Ishikawa (cell line): Measurements from ENCODE around the gene LSAMP.

Source experiments
- CEBPB ChIP-seq: IDR thresholded peaks from 2 replicates; pipeline ENCODE4 v1.6.1; 2012
- CREB1 ChIP-seq: IDR thresholded peaks from 2 replicates; pipeline ENCODE4 v1.6.1; 2012; ENCODE audit warnings: low read depth
- EGR1 ChIP-seq: IDR thresholded peaks from 2 replicates; pipeline ENCODE4 v1.6.1; 2012
- EP300 ChIP-seq: IDR thresholded peaks from 2 replicates; pipeline ENCODE4 v1.6.1; 2012; ENCODE audit warnings: borderline replicate concordance
- FOXM1 ChIP-seq: IDR thresholded peaks from 2 replicates; pipeline ENCODE4 v1.6.1; 2012; ENCODE audit warnings: low read depth, borderline replicate concordance
- MAX ChIP-seq: IDR thresholded peaks from 2 replicates; pipeline ENCODE4 v1.6.1; 2012
- NFIC ChIP-seq: IDR thresholded peaks from 2 replicates; pipeline ENCODE4 v1.6.1; 2012
- RAD21 ChIP-seq: IDR thresholded peaks from 2 replicates; pipeline ENCODE4 v1.6.1; 2012; ENCODE audit warnings: low read depth
- REST ChIP-seq: IDR thresholded peaks from 2 replicates; pipeline ENCODE4 v1.6.1; 2012; ENCODE audit warnings: low read depth, mild to moderate bottlenecking
- TAF1 ChIP-seq: IDR thresholded peaks from 2 replicates; pipeline ENCODE4 v1.6.1; 2012; ENCODE audit warnings: low read depth, mild to moderate bottlenecking
- TCF12 ChIP-seq: IDR thresholded peaks from 2 replicates; pipeline ENCODE4 v1.6.1; 2012; ENCODE audit warnings: low read depth
- TEAD4 ChIP-seq: IDR thresholded peaks from 2 replicates; pipeline ENCODE4 v1.6.1; 2012
- YY1 ChIP-seq: IDR thresholded peaks from 2 replicates; pipeline ENCODE4 v1.6.1; 2012; ENCODE audit warnings: low read depth
- ZBTB7A ChIP-seq: IDR thresholded peaks from 2 replicates; pipeline ENCODE4 v1.6.1; 2012; ENCODE audit warnings: low read depth
- TF ChIP-seq, protein P1 (sequence below): IDR thresholded peaks from 2 replicates; pipeline ENCODE4 v1.6.1; 2012

The LSAMP gene

DNA sequence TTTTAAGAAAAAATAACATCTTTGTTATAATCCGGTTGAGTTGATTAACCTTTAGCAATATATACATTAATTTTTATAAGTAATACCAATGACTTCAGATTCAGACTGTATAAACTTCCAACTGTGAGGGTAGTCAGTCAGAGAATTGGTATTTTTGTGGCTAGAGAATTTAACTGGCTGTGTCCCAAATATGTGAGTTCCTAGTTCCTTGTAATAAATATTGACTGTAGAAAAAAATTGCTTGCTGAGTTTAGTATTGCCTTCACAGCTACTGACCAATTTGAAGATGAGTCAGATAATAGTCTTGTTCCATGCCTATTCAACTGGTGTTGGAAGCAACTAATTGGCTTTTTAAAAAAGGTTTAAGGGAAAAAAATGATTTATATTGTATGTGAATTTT, 611.2 kb downstream of the LSAMP start:
- TF ChIP-seq MAX (no peak), RAD21 (no peak), NFIC (no peak), TCF12 (no peak), TEAD4 (no peak), FOXM1 (no peak), EGR1 (no peak), ZBTB7A (no peak), CREB1 (no peak), CEBPB (no peak), REST (no peak), TAF1 (no peak), EP300 (no peak), YY1 (no peak)
- TF ChIP-seq, protein P1, sequence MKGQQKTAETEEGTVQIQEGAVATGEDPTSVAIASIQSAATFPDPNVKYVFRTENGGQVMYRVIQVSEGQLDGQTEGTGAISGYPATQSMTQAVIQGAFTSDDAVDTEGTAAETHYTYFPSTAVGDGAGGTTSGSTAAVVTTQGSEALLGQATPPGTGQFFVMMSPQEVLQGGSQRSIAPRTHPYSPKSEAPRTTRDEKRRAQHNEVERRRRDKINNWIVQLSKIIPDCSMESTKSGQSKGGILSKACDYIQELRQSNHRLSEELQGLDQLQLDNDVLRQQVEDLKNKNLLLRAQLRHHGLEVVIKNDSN, result no peak

DNA sequence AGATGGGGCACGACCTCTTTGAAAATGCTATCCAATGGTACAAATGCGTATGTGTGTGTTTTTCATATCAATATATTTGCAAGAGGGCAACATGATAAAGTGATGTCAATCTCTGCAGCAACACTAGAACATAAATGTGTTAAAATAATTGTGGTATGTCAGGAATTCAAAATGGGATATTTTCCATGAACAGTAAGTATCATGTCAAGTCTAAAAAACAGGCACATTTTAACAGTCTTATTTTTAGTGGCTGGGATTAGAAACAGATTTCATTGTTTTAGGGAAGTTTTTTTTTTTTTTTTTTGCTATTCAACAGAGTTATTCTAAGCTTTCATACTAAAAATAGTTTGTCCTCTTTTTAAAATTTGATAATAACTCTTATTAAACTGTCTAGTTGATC, 612.2 kb downstream of the LSAMP start:
- no peak for TF ChIP-seq CEBPB
- no peak for TF ChIP-seq TCF12
- TF ChIP-seq ZBTB7A, result no peak
- TF ChIP-seq, protein P1, result no peak
- TF ChIP-seq CREB1, result no peak
- no peak for TF ChIP-seq MAX
- TF ChIP-seq FOXM1, result no peak
- no peak for TF ChIP-seq YY1
- TF ChIP-seq REST, result no peak
- TF ChIP-seq RAD21, result no peak
- TF ChIP-seq EGR1, result no peak
- no peak for TF ChIP-seq NFIC
- no peak for TF ChIP-seq EP300
- no peak for TF ChIP-seq TAF1
- no peak for TF ChIP-seq TEAD4

- TF ChIP-seq TEAD4 (no peak), CREB1 (no peak), REST (no peak), EP300 (no peak), MAX (no peak), TAF1 (no peak), YY1 (no peak), ZBTB7A (no peak), RAD21 (no peak), NFIC (no peak), FOXM1 (no peak), TCF12 (no peak)
- TF ChIP-seq, protein P1, result no peak
Observed at GRCh38 chr3:115832265-115832664, 613.0 kb downstream of the LSAMP start.

- TF ChIP-seq EGR1 (no peak), CEBPB (no peak), TAF1 (no peak), NFIC (no peak), YY1 (no peak), FOXM1 (no peak), RAD21 (no peak), REST (no peak), TCF12 (no peak), EP300 (no peak), CREB1 (no peak), ZBTB7A (no peak), TEAD4 (no peak), MAX (no peak)
- TF ChIP-seq, protein P1, result no peak
Observed at GRCh38 chr3:115831864-115832263, 613.4 kb downstream of the LSAMP start.
